GM19099 (cell line): ENCODE results near the gene COL27A1.

Source experiments
- POLR2A ChIP-seq: IDR thresholded peaks from 3 replicates; pipeline ENCODE4 v1.6.1; 2011; ENCODE audit warnings: low read depth; ENCODE audit not compliant: insufficient read length; ENCODE audit errors: extremely low read depth

Gene COL27A1

GRCh38 chr9:114348261-114348905 is 193.0 kb downstream of the COL27A1 start:
- TF ChIP-seq POLR2A = no peak

GRCh38 chr9:114348906-114349482 is 193.7 kb downstream of the COL27A1 start:
- no peak for TF ChIP-seq POLR2A

- no peak for TF ChIP-seq POLR2A
Measured at GRCh38 chr9:114349713-114350480, 194.6 kb downstream of the COL27A1 start.

DNA sequence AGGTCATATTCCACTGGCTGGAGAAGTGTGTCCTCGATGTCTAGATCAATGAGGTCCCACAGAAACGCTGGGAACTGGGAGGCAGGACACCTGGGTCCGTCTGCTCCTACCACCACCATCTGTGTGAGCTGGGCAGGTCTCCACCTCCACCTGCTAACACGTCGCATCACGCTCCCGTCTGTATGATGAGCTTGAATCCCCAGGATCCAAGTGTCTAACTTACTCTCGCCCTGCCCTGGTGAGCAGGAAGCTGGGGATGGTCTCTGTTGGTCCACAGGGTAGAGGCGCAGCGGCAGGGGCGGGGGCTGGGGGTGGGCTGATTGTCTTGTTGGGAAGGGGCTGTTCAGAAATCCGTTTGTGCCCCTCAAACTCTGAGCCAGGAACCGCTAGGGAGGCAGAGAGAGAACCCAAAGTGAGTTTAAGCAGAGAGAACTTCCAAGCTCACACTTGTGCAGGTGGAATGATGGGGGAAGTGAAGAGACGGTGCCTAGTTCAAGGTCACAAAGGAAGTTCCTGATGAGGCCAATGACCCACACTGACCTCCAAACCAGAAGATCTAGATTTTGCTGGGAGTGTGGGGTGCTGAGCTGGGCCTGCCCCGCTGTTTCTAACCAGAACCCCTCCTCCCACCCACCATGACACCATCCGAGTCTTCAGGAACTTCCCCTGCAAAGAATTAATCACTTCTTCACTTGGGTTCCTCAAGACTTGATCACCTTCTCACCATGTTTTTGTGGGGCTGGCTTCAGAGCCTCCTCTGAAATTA is 195.5 kb downstream of the COL27A1 start:
- TF ChIP-seq POLR2A = no peak

DNA sequence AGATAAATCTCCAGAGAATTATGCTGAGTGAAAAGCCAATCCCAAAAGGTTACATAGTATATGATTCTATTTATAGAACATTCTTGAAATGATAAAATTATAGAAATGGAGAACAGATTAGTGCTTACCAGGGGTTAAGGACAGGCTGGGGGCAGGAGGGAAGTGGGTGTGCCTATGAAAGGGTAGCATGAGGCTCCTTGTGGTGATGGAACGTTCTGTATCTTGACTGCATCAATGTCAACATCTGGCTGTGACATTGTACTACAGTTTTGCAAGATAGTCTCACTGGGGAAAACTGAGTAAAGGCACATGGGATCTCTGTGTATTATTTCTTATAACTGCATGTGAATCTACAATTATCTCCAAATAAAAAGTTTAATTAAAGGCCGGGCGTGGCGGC is 196.6 kb downstream of the COL27A1 start:
- TF ChIP-seq POLR2A = no peak

GRCh38 chr9:114355821-114356220 is 200.5 kb downstream of the COL27A1 start:
- no peak for TF ChIP-seq POLR2A

DNA sequence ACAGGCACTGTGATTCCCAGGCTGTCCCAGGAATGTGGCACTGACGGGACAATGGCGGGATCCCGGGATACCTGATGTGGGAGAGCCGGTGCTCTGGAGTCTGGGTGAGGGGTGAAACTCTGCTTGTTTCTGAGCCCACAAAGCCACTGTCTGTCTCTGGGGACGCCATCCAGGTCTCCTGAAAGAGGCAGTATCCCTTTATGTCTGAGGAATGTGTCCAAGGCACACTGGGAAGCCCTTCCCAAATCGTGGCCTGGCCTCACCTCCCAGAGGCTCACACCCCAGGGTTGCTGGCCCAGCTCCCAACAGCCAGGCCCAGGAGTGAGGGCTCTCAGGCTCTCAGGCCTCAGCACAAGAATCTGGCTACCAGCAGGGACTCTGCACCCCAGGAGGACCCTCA is 201.5 kb downstream of the COL27A1 start:
- TF ChIP-seq POLR2A = no peak

- no peak for TF ChIP-seq POLR2A
Measured at GRCh38 chr9:114357360-114357759, 202.0 kb downstream of the COL27A1 start.

- no peak for TF ChIP-seq POLR2A
Measured at GRCh38 chr9:114357911-114358328, 202.6 kb downstream of the COL27A1 start.

DNA sequence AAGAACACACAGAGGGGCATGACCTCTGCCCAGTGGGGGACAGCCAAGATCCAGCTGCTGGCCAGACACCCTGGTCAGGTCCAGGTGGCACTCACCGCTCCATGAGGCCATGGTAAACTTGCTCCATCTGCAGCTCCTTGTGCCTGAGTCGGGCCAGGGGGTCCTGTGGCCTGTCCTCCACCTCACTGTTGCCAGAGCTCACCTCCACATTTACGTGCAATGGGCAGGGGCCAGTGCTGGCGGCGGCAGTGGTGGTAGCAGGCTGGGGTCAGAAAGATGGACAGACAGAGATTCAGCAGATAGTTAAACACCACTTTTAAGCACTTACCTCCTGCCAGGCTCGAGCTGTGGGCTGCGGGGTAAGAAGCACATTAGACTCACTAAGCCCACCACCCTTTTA is 204.5 kb downstream of the COL27A1 start:
- no peak for TF ChIP-seq POLR2A

DNA sequence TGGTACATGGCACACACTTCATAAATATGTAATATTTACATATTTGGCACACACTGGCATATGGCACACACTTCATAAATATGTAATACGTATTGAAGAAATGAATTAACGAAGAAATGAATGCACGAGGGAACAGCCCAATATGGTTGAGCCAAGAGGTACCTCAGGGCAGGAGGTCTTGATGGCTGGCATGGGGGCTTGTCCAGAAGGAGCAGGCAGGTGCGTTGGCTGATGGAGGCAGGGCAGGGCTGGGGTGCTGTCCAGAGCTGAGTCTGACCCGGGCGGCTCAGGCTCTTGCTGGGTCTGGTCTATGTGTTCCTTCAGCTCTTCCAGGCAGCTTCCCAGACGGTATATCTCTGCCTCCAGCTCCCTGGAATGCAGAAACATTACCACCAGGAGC is 206.2 kb downstream of the COL27A1 start:
- TF ChIP-seq POLR2A = no peak
